Right renal cortex interstitium (tissue), 3 donors: ENCODE measurements around the gene SGSH. TPM values are rescaled to one million over a fixed set of nuclear protein-coding genes. Genes with fewer than 3 reads are reported as not detected.
"Not testable (repeated sequence)": the region's sequence is repeated elsewhere in the genome, so short reads cannot be mapped to it uniquely, and the experiment has no call there.

Experiments
- DNase-seq, 3 donors: peaks; one replicate each; pipeline ENCODE4 v3.0.0-alpha.2; 2013; ENCODE audit warnings: low read depth in 3 of 3, low spot score in 2 of 3
- polyA plus RNA-seq, 3 donors: library from polyadenylated mRNA; unstranded; fragments of 120-200 nt; gene quantifications; one replicate each; pipeline ENCODE4 v1.2.1, GENCODE V29; 2013; ENCODE audit not compliant: insufficient read length in 3 of 3

Gene SGSH
- polyA plus RNA-seq: 10 to 100 TPM; 29.3 to 30.7 (median 29.4) TPM

DNA sequence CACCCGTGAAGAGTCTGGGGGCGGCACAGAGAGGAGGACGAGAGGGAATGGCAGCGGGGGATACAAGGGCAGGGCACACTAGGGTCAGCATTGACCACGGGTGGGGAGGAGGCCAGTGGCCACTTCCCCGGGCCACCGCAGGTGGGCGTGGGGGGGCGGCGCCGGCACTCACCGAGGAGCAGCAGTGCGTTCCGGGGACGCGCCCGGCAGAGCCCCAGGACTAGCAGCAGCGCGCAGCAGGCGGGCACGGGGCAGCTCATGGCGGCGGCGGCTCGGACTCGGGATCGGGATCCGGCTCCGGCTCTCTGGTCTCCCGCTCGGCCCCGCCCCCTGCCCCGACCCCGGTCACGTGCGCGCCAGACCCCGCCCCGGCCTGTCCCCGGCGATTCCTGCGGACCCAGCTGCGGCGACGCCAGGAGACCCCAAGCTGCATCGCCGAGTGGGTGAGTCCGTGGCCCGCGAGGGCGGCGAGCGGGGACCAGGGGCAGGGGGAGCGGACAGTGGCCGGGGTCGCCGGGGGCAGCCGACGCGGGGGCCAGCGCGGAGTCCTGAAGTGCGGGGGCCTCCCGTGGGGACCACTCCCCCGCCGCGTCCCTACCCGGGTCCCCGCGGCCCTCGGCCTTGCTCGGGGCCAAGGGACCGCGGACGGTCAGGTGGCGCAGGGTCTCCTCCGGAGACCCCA, at the start of gene SGSH, which contains the start of gene SLC26A11:
Gene SGSH (minus strand): TSS at position 280 of the 682 bp plus-strand sequence. CDS start 20 bp downstream, at position 260.
Gene SLC26A11 (plus strand): TSS at position 374 of the 682 bp plus-strand sequence. CDS start 1,134 bp downstream, outside the sequence.
- DNase-seq: peak in 1 of 3 donors; percentile 64

GRCh38 chr17:80269405-80269807, 49.3 kb upstream of the SGSH start:
- DNase-seq: no peak

GRCh38 chr17:80268427-80268826, 48.3 kb upstream of the SGSH start:
- no peak for DNase-seq

- no peak for DNase-seq
Measured at GRCh38 chr17:80267391-80267790, 47.3 kb upstream of the SGSH start.

DNA sequence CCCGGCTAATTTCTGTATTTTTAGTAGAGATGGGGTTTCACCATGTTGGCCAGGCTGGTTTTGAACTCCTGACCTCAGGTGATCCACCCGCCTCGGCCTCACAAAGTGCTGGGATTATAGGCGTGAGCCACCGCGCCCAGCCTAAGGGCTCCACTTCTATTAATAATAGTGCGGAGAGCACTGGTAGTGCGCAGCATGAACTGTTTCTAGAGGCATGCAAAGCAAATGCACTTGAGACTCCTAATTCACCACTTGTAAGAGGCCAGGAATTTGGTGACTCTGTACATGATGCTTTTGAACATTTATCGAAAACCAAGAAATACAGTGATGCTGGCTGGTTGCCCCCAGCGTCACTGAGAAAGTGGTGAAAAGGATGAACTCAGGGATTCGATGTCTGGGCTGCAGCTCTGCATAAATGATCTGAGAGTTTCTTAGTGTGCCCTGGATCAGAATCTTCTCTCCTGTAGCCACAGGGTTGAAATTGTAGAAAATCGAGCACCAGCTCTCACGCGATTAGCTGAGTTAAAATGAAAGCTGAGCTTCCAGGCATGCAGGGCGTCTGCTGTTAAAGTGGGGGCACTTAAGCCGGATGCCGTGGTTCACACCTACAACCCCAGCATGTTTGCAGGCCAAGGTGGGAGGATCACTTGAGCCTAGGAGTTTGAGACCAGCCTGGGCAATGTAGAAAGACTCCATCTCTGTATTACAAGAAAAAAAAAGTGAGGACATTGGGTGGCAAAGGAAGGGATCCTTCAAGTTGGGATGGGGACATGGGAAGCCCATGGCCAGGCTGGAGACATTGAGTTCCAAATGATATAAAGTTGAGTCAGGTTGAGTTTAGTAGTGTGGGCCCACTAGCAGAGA, 45.3 kb upstream of the SGSH start:
- no peak for DNase-seq

DNA sequence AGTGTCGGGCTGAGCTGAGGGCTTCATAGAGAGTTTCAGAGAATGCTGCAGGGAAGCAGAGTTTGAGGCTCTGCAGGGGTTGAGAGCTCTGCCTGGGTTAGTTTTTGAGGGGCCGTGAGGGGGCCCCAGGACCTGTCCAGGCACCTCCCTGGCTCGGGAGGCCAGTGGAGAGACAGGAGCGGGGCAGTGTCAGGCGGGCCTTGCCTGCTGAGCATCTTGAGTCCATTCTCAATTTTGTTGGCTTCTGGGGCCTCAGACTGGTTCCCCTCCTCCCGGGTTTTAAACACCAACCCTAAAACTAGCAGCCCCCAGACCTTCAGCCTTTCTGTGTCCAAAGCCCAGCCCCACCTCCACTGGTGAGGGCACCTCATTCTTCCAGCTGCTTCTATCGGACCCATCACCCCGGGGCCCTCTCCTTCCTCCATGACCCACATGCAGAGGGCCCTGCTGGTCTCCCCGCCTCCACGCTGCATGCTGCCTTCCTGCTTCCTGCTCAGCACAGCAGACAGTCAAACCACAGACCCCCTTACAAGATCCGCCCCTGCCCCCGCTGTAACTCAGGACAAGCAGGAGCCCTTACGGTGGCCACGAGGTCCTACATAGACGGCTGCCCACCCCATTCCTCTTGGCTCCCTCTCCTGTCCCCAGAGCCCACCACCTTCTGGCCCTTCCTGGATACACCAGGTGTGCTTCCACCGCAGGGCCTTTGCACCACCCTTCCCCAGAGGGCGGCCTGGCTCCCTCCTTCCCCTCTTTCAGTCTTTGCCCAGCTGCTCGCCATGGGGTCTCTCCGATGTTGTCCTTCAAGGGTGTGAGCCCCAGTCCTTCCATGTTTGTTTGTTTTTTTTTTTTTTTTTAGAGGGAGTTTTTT, 44.3 kb upstream of the SGSH start:
- DNase-seq: no peak

DNA sequence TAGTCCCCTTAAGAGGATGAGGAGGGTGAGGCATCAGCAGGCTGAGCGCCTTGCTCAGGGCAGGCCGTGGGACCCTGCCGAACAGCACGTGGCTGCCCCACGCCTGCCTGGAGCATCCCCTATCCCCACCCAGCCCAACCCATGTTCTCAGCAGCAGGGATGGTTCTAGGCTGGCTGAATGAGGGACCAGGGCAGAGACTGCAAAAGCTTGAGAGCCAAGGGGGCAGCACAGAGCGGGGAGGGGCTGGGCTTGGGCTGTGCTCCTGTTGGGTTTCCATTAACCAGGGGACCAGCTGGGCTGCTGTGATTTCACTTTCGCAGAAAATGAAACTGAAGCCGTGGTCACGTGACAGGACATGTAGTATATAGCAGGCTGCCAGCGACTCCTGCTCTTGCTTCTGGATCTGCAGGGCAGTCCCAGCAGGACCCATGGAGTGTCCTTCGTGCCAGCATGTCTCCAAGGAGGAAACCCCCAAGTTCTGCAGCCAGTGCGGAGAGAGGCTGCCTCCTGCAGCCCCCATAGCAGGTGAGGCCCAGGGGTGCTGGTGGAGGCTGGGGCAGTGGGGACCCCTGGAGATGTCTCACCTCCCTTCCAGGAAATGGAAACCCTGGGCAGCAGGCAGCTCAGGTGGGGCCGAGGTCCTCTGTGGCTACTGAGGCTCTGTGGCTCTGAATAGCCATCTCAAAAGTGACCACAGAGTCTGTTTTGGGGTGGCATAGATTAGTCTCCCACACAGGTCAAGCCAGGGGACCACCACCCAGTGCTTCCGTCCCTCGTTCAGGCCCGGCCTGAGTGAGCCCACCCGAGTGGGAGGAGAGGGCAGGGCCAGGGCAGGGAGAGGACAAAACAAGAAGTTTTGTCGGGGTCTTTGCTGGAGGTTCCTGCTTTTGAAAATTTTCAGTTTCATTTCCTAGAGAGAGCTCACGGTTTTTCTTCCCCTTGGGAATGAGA, 43.4 kb upstream of the SGSH start:
- DNase-seq: peak; percentile 78 to 85 (median 80)

DNA sequence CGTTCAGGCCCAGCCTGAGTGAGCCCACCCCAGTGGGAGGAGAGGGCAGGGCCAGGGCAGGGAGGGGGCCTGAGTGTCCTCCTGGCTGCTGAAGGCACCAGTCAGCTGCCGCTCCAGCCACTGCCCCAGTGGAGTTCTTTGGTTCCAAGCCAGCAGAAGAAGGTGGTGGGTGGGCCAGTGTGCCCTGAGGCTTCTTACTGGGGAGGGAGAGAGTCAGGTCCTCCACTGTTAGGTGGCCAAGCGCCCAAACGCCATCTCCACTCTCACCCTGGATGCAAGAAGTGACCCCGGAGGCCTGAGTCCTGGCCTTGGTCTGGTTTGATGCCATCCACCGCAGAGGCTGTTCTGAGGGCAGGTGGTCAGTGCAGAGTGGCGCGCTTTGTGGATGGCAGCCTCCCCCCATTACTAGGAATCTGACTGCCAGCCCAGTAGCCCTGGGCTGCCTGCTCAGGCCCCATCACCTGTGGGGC, 42.7 kb upstream of the SGSH start:
- no peak for DNase-seq

DNA sequence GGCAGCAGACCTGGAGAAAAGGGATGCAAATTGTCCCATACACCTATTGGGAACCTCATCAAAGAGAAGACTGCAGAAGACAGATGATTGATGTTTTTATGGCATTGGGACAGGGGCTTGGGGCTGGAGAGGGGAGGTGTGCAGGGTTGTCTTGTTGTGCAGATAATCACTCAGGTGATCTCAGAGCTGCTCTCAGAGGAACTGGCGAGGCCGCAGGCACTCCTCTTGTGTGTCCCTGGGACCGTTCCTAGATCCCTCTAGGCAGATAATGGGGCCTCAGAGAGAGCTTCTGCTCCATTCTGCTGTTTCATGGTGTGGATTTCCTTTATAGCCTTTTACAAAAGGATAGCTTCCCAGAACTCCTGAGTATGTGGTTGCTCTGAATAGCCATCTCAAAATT, 42.2 kb upstream of the SGSH start:
- no peak for DNase-seq

GRCh38 chr17:80261895-80262279, 41.8 kb upstream of the SGSH start:
- DNase-seq: no peak

DNA sequence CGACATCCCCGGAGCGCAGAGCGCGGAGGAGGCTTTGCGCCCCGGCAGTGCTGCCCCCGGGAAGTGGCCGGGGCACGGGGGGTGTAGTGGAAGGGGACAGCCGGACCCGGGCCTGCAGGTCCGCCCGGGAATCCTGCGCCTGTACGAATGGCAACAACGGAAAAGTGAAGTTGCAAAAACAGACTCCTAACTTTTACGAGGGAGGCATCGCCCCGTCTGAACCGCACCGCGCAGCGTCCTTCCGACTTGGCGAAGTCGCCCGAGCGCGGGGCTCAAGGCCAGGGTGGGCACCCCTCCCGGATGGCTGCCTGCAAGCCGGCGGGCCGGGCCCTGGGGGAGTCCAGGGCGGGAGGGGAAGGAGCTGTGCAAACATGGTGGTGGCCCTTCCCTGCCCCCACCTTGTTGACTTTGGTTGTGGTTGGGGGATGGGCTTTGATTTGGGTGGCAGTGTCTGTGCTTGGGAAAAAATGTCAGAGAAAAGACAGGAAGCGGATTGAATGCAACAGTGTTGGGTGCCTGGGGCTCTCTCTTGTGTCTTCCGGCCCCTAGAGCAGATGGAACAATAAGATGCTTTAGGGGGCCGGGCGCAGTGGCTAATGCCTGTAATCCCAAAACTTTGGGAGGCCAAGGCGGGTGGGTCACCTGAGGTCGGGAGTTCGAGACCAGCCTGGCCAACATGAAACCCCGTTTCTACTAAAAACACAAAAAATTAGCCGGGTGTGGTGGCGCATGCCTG, 41.2 kb upstream of the SGSH start:
- no peak for DNase-seq

- no peak for DNase-seq
Measured at GRCh38 chr17:80260791-80261158, 40.6 kb upstream of the SGSH start, which contains the start of gene RNF213. Gene RNF213, plus strand, starts transcription at chr17:80260852. Its CDS starts 2,830 bp downstream, at chr17:80263682.

DNA sequence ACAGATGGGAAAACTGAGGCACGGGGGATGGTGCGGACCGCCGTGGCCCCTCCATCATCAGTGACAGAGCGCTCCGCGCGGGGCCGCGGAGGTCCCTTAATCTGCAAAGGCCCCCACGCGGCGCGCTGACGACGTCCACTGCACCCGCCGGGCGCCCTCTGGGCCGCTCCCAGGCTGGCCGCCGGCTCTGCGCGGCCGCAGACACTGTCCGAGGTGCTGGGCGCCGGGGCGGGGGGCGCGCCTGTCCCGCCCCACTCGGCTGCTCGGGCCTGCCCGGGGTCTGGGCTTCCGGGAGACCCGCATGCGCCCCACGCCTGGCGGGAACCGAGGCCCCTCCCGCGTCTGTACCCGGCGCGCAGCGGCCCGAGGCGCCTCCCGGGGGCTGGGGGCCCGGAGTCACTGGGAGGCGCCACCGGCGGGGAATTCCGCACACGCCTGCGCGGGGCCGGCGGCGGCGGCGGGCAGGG, 40.0 kb upstream of the SGSH start:
- peak in 1 of 3 donors; percentile 39 for DNase-seq

DNA sequence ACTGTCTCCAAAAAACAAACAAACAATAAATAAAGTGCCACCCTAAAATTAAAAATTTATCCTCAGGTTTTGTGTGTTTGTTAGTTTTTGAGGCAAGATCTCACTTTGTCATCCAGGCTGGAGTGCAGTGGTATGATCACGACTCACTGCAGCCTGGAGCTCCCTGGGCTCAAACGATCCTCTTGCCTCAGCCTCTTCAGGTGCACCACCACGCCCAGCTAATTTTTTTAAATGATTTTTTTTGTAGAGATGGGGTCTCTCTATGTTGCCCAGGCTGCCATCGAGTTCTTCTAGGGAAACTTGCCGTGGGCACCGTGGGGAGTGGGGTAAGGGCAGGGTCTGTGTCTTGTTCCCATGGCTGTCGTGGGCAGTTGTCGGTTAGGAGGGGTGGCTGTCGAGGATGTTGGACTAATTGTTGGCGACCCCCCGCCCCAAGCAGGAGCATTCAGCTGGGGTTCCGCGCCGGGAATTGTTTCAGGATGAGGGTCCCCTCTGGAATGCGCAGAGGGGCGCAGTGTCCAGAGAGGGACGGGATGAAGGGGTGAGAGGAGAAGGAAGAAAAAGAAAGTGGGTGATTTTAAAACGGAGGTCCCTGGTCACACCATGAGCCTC, 39.4 kb upstream of the SGSH start:
- no peak for DNase-seq

- not testable (repeated sequence) for DNase-seq
Measured at GRCh38 chr17:80258296-80258695, 38.2 kb upstream of the SGSH start.

DNA sequence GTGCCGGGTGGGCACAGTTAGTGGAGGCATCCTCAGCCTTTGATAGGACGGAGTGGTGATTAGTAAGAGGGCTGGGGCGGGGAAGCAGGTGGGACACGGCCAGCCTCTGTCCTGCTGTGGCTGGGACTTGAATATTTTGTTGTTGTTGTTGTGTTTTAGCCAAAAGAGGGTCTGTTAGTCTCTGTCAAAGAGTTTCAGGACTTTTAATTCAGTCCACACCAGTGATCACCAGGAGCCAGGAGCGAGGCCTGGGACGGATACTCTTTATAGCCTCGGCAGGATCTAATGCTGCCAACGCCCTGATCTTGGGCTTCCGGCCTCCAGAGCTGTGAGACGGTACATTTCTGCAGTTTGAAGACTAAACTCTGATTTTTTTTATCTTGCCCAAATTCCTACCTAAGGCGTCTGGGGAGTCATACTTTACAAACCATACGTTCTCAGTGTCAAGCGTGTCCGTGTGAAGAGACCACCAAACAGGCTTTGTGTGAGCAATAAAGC, 37.6 kb upstream of the SGSH start:
- no peak for DNase-seq

DNA sequence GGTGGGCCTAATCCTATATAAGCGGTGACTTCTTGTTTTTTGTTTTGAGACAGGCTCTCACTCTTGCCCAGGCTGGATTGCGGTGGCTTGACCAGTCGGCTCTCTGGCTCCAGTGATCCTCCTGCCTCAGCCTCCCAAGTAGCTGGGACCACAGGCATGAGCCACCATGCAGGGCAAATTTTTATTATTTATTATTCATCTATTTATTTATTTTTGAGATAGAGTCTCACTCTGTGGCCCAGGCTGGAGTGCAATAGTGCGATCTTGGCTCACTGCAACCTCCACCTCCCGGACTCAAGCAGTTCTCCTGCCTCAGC, 35.9 kb upstream of the SGSH start:
- no peak for DNase-seq
